ENCODE data around the gene CPXM2. TPM values are rescaled to one million over a fixed set of nuclear protein-coding genes. Genes with fewer than 3 reads are reported as not detected.

The CPXM2 gene
- total and polyA plus RNA-seq, 10 of the 15 experiments (the other 5 are each of a cell fraction or from before 2014, with no cell fraction given) = 0.08 to 1.1 (median 0.58) TPM

GRCh38 chr10:123726381-123726780 lies 165.2 kb downstream of the CPXM2 start:
- DNase-seq (ENCODE audit: low read depth, low spot score) = no peak
- 7% methylated on average over 3 of the region's 3 CpGs for WGBS (ENCODE audit: insufficient coverage, insufficient replicate concordance, low lambda C conversion rate, missing lambda C conversion rate)
- no peak for ATAC-seq
- SMC1A ChIA-PET (ENCODE audit: uncharacterized antibody, unreplicated experiment) = no interaction called here
- in situ Hi-C loops (cut with MboI) (no loop called here), intact Hi-C loops (cut with micrococcal nuclease; ENCODE audit: unreplicated experiment) (no loop called here)
- no peaks in the 10 kb centered on the region for H4K20me1 ChIP-seq (ENCODE audit: control insufficient read depth, insufficient read depth)
- H3K4me3 ChIP-seq = no peak overlapping the region
- no peaks in the 10 kb centered on the region for H3K4me1 ChIP-seq (ENCODE audit: control insufficient read depth, insufficient read depth, low read length)
- H3K9ac ChIP-seq (ENCODE audit: control insufficient read depth, insufficient read depth, low read length) = no peak overlapping the region
- BruUV-seq (replicated peaks) = no TSS peak
- RAD21 ChIA-PET (ENCODE audit: unreplicated experiment) = no interaction called here
- H3K9me3 ChIP-seq (replicated peaks; ENCODE audit: control insufficient read depth, insufficient read depth, low read length) = no peaks in the 10 kb centered on the region
- TF ChIP-seq KAT2A (conservative IDR thresholded peaks at IDR 0.05; ENCODE audit: control insufficient read depth, low read depth, low read length) (no peak), CTCF (IDR thresholded peaks at IDR 0.05 in 2 of 3, conservative IDR thresholded peaks at IDR 0.05 in 1 of 3; ENCODE audit: control insufficient read depth in 2 of 3, extremely low read depth in 1 of 3, insufficient read depth in 1 of 3, low read depth in 3 of 3, low read length in 3 of 3) (no peak), IRF5 (IDR thresholded peaks at IDR 0.05; ENCODE audit: borderline replicate concordance) (no peak), ZNF24 (IDR thresholded peaks at IDR 0.05) (no peak), JUNB (IDR thresholded peaks at IDR 0.05) (no peak), BCL11A (IDR thresholded peaks at IDR 0.05; ENCODE audit: low read depth, low read length) (no peak), CBFB (IDR thresholded peaks at IDR 0.05; ENCODE audit: low read depth) (no peak), HSF1 (IDR thresholded peaks at IDR 0.05; ENCODE audit: low read depth, low read length) (no peak), YY1 (IDR thresholded peaks at IDR 0.05; ENCODE audit: low read depth, low read length) (no peak), KLF5 (IDR thresholded peaks at IDR 0.05; ENCODE audit: partially characterized antibody) (no peak), RBBP5 (conservative IDR thresholded peaks at IDR 0.05) (no peak), LARP7 (IDR thresholded peaks at IDR 0.05) (no peak), ZNF622 (IDR thresholded peaks at IDR 0.05) (no peak), DPF2 (IDR thresholded peaks at IDR 0.05) (no peak), MYC (IDR thresholded peaks at IDR 0.05; ENCODE audit: insufficient read depth, insufficient read length, insufficient replicate concordance, low read length, severe bottlenecking) (no peak), STAT3 (IDR thresholded peaks at IDR 0.05; ENCODE audit: low read depth, low read length) (no peak)
- TF ChIP-seq, protein P1, sequence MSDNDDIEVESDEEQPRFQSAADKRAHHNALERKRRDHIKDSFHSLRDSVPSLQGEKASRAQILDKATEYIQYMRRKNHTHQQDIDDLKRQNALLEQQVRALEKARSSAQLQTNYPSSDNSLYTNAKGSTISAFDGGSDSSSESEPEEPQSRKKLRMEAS (IDR thresholded peaks at IDR 0.05; ENCODE audit: low read depth, low read length) = no peak
- TF ChIP-seq, protein P2, sequence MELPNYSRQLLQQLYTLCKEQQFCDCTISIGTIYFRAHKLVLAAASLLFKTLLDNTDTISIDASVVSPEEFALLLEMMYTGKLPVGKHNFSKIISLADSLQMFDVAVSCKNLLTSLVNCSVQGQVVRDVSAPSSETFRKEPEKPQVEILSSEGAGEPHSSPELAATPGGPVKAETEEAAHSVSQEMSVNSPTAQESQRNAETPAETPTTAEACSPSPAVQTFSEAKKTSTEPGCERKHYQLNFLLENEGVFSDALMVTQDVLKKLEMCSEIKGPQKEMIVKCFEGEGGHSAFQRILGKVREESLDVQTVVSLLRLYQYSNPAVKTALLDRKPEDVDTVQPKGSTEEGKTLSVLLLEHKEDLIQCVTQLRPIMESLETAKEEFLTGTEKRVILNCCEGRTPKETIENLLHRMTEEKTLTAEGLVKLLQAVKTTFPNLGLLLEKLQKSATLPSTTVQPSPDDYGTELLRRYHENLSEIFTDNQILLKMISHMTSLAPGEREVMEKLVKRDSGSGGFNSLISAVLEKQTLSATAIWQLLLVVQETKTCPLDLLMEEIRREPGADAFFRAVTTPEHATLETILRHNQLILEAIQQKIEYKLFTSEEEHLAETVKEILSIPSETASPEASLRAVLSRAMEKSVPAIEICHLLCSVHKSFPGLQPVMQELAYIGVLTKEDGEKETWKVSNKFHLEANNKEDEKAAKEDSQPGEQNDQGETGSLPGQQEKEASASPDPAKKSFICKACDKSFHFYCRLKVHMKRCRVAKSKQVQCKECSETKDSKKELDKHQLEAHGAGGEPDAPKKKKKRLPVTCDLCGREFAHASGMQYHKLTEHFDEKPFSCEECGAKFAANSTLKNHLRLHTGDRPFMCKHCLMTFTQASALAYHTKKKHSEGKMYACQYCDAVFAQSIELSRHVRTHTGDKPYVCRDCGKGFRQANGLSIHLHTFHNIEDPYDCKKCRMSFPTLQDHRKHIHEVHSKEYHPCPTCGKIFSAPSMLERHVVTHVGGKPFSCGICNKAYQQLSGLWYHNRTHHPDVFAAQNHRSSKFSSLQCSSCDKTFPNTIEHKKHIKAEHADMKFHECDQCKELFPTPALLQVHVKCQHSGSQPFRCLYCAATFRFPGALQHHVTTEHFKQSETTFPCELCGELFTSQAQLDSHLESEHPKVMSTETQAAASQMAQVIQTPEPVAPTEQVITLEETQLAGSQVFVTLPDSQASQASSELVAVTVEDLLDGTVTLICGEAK (IDR thresholded peaks at IDR 0.05; ENCODE audit: borderline replicate concordance) = no peak
- no peak overlapping the region for H3K27ac ChIP-seq (ENCODE audit: control insufficient read depth, insufficient read depth)
- CTCF ChIA-PET = no interaction called here
- POLR2A ChIA-PET = no interaction called here
- no peaks in the 10 kb centered on the region for H3K36me3 ChIP-seq (ENCODE audit: control insufficient read depth in 2 of 2, insufficient read depth in 2 of 2, low read length in 1 of 2)
- no peak for FAIRE-seq
- H3K4me2 ChIP-seq (ENCODE audit: control insufficient read depth, insufficient read depth) = no peak overlapping the region
- H2AFZ ChIP-seq (ENCODE audit: control insufficient read depth, low read depth, low read length) = no peak overlapping the region
- no peaks in the 10 kb centered on the region for H3K27me3 ChIP-seq (replicated peaks in 1 of 2; ENCODE audit: control insufficient read depth in 2 of 2, insufficient read depth in 2 of 2, low read length in 1 of 2)
- H3K79me2 ChIP-seq (ENCODE audit: control insufficient read depth, insufficient read depth, low read length) = no peaks in the 10 kb centered on the region
